T-helper 1 cell treated with Interleukin-12 subunit alpha and Interleukin-12 subunit beta and Interleukin-4 antibody, amounts not matched to agents 30 ng/mL and 1 ng/mL, for 36 hours (primary cell): ENCODE results near the gene TCEANC. TPM values are rescaled to one million over a fixed set of nuclear protein-coding genes. Genes with fewer than 3 reads are reported as not detected.

ENCODE experiments used
- intact Hi-C: fragments of 100-400 bp; cut with micrococcal nuclease; formaldehyde crosslinking; loops from one replicate; pipeline ENCODE4 v1.15.1; 2024
- total RNA-seq: library from RNA; stranded (reverse); gene quantifications from 2 replicates; pipeline ENCODE4 v1.2.3, GENCODE V29; 2022

The TCEANC gene
- total RNA-seq, 1 donor from 2014 or later = 11.1 TPM

DNA sequence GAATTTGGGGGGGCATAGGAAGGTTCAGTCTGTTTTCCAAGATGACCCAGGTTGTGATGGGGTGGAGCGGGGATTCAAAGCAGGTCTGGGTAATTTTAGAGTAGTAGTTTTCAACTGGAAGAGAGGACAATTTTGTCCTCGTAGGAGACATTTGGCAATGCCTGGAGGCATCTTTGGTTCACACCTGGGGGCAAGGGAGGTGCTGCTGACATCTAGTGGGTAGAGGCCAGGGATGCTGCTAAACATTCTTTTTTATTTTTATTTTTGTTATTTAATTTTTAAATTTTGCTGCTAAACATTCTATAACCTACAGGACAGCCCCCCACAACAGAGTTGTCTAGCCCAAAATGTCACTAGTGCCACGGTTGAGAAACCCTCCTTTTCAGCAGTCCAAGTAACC is 37.9 kb downstream of the TCEANC start:
- intact Hi-C loops = loop anchor here (1.0 kb wide), 1 partner anchor 33 kb away; no protein-coding TSS in a partner anchor

DNA sequence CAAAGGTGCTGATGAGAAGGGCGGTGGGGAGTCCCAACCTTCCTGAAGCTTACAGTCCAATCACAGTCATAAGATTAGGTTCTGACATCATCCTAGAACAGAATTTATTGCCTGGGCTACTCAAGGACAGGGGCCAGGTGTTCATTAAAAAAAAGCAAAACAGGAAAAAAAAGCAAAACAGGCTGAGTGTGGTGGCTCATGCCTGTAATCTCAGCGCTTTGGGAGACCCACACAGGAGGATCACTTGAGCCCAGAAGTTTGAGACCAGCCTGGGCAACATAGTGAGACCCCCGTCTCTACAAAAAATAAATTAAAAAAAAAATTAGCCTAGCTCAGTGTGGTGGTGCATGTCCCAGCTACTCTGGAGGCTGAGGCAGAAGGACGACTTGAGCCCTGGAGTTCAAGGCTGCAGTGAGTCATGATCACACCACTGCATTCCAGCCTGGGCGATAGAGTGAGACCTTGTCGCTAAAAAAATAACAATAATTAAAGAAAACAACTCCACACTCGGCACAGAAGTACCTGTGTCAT is 39.0 kb downstream of the TCEANC start:
- intact Hi-C loops = no loop called here

DNA sequence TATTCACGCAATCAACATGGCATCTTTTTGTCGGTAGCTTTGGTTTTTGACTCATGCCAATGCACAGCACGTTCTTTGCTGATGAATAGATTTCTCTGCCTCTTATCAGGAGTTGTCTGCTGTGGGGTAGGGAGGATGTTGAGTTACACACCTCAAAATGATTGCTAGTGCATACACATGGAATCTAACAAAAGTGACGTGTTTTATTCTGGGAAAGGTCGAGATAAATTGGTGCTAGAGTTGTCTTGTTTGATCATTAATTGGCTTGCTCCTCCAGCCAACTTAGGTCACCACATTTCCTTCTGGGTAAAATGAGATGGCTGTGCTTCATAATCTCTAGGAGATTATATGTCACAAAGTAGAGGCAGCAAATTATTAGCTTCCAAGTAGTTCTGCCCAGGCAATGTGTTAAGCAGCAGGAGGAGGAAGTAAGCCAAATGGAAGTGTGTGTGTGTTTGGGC is 39.9 kb downstream of the TCEANC start:
- intact Hi-C loops = no loop called here

GRCh38 chrX:13693341-13693961 is 40.5 kb downstream of the TCEANC start:
- intact Hi-C loops = no loop called here

DNA sequence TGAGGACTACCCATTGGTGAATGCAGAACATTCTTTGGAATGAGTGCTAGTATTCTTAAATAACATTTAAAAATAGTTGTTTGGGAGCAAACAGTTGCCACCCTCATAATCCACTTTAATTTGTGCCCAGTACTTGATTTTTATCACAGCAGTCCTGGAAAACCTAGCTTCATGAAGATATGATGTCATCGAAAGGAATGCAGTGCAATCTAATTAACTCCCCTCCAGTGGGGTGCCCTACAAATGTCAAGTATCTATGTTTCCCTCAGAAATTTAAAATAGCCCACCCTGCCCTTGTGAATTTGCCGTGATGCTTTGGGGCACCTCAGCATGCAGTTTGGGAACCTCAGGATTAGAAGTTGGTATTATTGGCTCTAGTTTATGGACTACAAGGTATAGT is 41.4 kb downstream of the TCEANC start:
- intact Hi-C loops = no loop called here

DNA sequence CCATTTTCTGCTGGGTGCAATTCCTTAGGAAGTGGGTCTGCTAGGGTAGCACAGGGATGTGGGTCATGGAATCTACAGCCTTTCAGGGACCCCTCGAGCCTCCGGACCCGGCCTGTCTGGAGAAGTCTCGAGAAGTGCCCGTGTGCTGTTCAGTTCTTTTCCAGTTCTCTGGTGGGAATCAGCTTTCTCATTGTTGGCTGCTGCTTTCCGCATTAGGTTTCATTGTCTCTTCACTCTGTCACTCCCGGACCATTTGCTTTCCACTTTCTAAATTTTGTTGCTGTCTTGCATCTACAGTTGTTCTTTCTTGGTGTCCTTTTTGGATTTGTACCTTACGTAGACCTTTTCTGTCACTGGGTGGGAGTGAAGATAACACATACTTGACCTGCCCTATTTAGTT is 42.0 kb downstream of the TCEANC start:
- intact Hi-C loops = no loop called here

GRCh38 chrX:13695601-13696115 is 42.7 kb downstream of the TCEANC start:
- intact Hi-C loops = no loop called here

DNA sequence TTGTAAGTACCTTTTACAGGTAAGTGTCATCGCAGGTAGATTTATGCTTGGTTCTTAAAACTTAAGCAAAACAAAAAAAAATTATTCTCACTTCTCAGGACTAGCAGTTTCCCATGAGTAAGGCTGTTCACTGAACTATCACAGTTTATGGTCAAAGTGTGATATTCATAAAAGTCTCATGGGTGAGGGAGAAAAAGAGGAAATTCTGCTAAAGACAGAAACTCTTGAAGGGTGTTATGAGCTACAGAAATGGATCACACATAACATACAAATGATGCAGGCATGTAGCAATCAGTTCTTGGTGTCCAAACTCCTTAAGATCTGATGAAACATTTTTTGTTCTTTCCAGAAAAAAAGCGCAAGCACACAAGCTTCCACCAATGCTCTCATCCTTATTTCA is 44.5 kb downstream of the TCEANC start:
- intact Hi-C loops = no loop called here

DNA sequence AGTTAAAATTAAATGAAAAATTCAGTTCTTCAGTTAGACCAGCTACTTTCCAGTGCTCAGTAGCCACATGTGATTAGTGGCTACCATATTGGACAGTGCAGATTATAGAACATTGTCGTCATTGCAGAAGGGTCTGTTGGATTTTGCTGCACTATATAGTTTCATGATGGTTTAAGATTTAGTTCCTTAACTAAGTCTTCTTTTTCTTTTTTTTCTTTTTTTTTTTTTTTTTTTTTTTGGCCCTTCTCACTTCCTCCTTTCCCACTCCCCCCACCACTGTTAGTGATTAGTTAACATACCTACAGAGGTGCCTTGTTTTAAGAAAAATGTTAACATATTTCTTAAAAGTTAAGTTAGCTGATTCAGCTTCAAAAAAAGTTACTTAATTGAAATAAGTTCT is 45.0 kb downstream of the TCEANC start:
- intact Hi-C loops = no loop called here

DNA sequence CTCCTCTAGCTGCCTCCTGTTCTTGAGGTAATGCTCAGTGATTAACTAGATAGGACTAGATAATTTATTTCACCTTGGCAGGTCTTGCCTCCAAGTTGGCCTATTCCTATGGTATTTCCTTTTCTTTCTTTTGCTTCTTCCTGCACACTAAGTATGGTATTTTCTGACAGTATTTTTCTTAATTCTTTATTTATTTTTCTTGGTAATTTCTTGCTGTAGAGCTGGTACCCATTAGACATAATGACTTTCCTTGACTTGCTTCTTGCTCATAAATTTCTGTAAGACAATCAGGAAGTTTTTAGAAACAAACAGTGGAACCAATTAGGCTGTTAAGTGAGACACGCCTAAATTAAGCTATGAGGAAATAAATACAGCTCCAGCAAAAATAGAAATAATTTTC is 45.5 kb downstream of the TCEANC start:
- intact Hi-C loops = no loop called here

DNA sequence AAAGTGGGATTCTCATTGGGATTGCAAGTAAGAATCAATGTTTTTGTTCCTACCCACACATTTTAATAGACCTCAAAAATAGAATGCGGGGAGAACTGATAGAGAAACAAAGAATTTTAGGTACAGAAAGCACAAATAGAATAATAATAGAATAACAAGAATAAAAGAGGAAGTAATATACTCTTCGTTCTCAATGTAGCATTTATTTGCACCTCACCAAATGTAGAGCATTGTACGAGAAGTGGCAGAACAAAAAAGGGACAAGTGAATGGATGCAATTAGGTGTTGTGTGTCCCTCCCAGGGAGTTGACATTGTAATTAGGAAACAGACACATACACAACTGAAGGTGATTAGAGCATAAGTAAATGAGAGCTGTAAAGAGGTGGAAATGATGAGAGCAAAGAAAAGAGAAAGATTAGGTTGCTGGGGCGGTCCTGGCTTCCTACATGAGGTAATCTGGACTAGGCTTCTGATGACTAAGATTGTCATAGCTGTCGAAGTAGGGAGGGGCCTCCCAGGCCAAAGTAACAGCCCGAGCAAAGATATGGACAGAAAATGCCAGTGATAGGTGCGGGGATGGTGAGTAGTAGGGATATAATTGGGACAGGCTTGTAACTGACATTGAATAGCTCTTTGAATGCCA is 46.4 kb downstream of the TCEANC start:
- intact Hi-C loops = no loop called here

DNA sequence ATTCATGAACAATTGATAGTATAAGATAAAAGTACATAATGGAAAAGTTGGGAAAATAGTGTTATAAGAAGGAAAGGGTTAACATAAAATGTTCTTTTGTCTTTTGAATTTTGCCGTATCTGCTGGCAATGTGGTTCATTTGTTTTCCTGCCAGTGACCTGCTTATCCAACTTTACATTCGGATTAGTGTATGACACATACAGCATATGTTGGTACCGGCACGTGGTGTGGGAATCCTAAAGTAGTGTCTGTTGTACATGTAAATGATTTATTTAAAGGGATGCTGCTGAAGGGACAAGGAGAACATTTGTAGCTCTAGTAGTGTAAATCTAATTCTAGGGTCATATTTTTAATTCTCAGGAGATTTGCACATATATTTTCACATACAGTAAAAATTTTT is 47.4 kb downstream of the TCEANC start:
- intact Hi-C loops = no loop called here

- intact Hi-C loops = no loop called here
Measured at GRCh38 chrX:13702111-13702789, 49.3 kb downstream of the TCEANC start.

- intact Hi-C loops = no loop called here
Measured at GRCh38 chrX:13703135-13703534, 50.2 kb downstream of the TCEANC start.

DNA sequence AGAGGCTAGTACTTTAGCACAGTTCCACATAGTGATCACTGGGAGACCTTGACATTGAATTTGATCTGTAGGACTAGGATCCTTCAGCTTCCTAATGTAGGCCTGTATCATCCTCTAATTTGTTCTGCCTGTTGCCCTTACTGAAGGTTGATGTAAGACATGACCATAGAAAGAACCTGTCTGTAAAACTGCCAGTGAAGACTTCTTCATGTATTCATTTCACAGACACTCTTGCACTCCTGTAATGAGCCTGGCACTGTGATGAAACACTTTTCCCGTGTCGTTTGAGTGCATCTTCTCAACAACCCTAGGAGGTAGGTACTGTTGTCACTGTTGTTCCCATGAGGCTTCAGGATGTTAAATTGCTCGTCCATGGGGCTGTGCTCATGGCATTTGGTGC is 50.6 kb downstream of the TCEANC start:
- intact Hi-C loops = no loop called here

- intact Hi-C loops = no loop called here
Measured at GRCh38 chrX:13711141-13711540, 58.2 kb downstream of the TCEANC start.

Other genes starting within 250 kb of the TCEANC start
- gene EGFL6, start 83.5 kb upstream of the TCEANC start, total RNA-seq = 10.1 and 11.5 TPM in 2 replicates
- gene RAB9A, start 36.0 kb downstream of the TCEANC start, total RNA-seq = 12.3 and 12.5 TPM in 2 replicates
- gene TRAPPC2, start 81.5 kb downstream of the TCEANC start, total RNA-seq = 22.5 and 25.6 TPM in 2 replicates
- gene OFD1, start 81.6 kb downstream of the TCEANC start, total RNA-seq = 24.4 and 28.2 TPM in 2 replicates
- gene GPM6B, start 164.0 kb downstream of the TCEANC start, total RNA-seq = not detected in 2 replicates